Neural progenitor cell (in vitro differentiated cells): ENCODE measurements around the gene ASPHD2. TPM values are rescaled to one million over a fixed set of nuclear protein-coding genes. Genes with fewer than 3 reads are reported as not detected.

Experiments
- DNase-seq: peaks from one replicate; pipeline ENCODE4 v3.0.0-alpha.2; 2016; ENCODE audit warnings: low spot score
- H2AFZ ChIP-seq: fragments of 200-600 bp; sonication (generic); replicated peaks from 2 replicates; pipeline ENCODE4 v1.6.1; 2016; ENCODE audit warnings: antibody characterized with exemption
- H3F3A ChIP-seq: fragments of 200-600 bp; sonication (generic); 2 replicates; pipeline ENCODE4 v1.6.1; 2016; ENCODE audit warnings: antibody characterized with exemption, low read depth
- H3K27ac ChIP-seq: fragments of 200-600 bp; sonication (generic); 2 replicates; pipeline ENCODE4 v1.5.1; 2016; ENCODE audit warnings: mild to moderate bottlenecking
- H3K27me3 ChIP-seq: fragments of 200-600 bp; sonication (generic); 2 replicates; pipeline ENCODE4 v1.6.1; 2016; ENCODE audit warnings: mild to moderate bottlenecking, moderate library complexity
- H3K36me3 ChIP-seq: fragments of 200-600 bp; sonication (generic); 2 replicates; pipeline ENCODE4 v1.5.1; 2016
- H3K4me1 ChIP-seq: fragments of 200-600 bp; sonication (generic); 2 replicates; pipeline ENCODE4 v1.6.1; 2016; ENCODE audit warnings: mixed run types
- H3K4me2 ChIP-seq: fragments of 200-600 bp; sonication (generic); 2 replicates; pipeline ENCODE4 v1.6.1; 2016
- H3K4me3 ChIP-seq: fragments of 200-600 bp; sonication (generic); 2 replicates; pipeline ENCODE4 v1.5.1; 2016
- H3K79me2 ChIP-seq: fragments of 200-600 bp; sonication (generic); 2 replicates; pipeline ENCODE4 v1.6.1; 2016; ENCODE audit warnings: low read depth
- H3K9ac ChIP-seq: fragments of 200-600 bp; sonication (generic); 2 replicates; pipeline ENCODE4 v1.6.1; 2016
- H3K9me3 ChIP-seq: fragments of 200-600 bp; sonication (generic); 2 replicates; pipeline ENCODE4 v1.5.1; 2016; ENCODE audit warnings: low read depth
- H4K20me1 ChIP-seq: fragments of 200-600 bp; sonication (generic); 2 replicates; pipeline ENCODE4 v1.6.1; 2016; ENCODE audit warnings: low read depth
- H3K27ac Mint-ChIP-seq: 3 replicates; pipeline ENCODE4 v1.8.0; 2021; ENCODE audit warnings: mixed read lengths
- H3K27me3 Mint-ChIP-seq: 2 replicates; pipeline ENCODE4 v1.8.0; 2022; ENCODE audit warnings: low read depth, mild to moderate bottlenecking, inconsistent platforms, moderate library complexity, mixed read lengths; ENCODE audit not compliant: insufficient read depth
- H3K36me3 Mint-ChIP-seq: 3 replicates; pipeline ENCODE4 v1.8.0; 2021; ENCODE audit warnings: mixed read lengths
- H3K4me1 Mint-ChIP-seq: 3 replicates; pipeline ENCODE4 v1.8.0; 2021; ENCODE audit warnings: mixed read lengths
- H3K4me3 Mint-ChIP-seq: 3 replicates; pipeline ENCODE4 v1.8.0; 2021; ENCODE audit warnings: mild to moderate bottlenecking, moderate library complexity, mixed read lengths
- H3K9me3 Mint-ChIP-seq: 3 replicates; pipeline ENCODE4 v1.8.0; 2020; ENCODE audit warnings: mixed read lengths
- CTCF ChIP-seq: fragments of 200-600 bp; sonication (generic); IDR thresholded peaks from 2 replicates; pipeline ENCODE4 v1.5.1; 2017; ENCODE audit warnings: antibody characterized with exemption, mild to moderate bottlenecking
- EZH2 ChIP-seq: fragments of 200-600 bp; sonication (generic); IDR thresholded peaks from 2 replicates; pipeline ENCODE4 v1.6.1; 2017; ENCODE audit warnings: antibody characterized with exemption, mild to moderate bottlenecking, moderate library complexity
- EZH2phosphoT487 ChIP-seq: fragments of 200-600 bp; sonication (generic); IDR thresholded peaks from 2 replicates; pipeline ENCODE4 v1.6.1; 2017; ENCODE audit warnings: antibody characterized with exemption
- total RNA-seq: library from RNA; depleted of rRNA; stranded (reverse); fragments of >200 nt; gene quantifications from 2 replicates; pipeline ENCODE4 v1.2.3, GENCODE V29; 2015; ENCODE audit warnings: low replicate concordance

ASPHD2 gene
- total RNA-seq, 1 donor from 2014 or later, result 9.3 TPM

- peak overlapping the region; percentile 90 for H3K4me3 Mint-ChIP-seq
- Histone ChIP-seq H3F3A (peaks cover 32% of the 10 kb centered on the region), H2AFZ (no peak overlapping the region), H4K20me1 (peaks cover 28% of the 10 kb centered on the region), H3K27ac (no peak overlapping the region), H3K27me3 (peaks cover 30% of the 10 kb centered on the region), H3K4me1 (peaks cover 34% of the 10 kb centered on the region), H3K9ac (no peak overlapping the region), H3K9me3 (no peaks in the 10 kb centered on the region), H3K4me3 (no peak overlapping the region), H3K36me3 (no peaks in the 10 kb centered on the region), H3K79me2 (peaks cover 17% of the 10 kb centered on the region), H3K4me2 (peak overlapping the region; percentile 78)
- H3K9me3 Mint-ChIP-seq, result no peaks in the 10 kb centered on the region
- TF ChIP-seq EZH2 (no peak), EZH2phosphoT487 (no peak), CTCF (no peak)
- no peaks in the 10 kb centered on the region for H3K36me3 Mint-ChIP-seq
- peaks cover 46% of the 10 kb centered on the region for H3K4me1 Mint-ChIP-seq
- no peak for DNase-seq
- H3K27me3 Mint-ChIP-seq, result peaks cover 14% of the 10 kb centered on the region
- H3K27ac Mint-ChIP-seq, result no peak overlapping the region
Measured at GRCh38 chr22:26431261-26431995, 2.4 kb downstream of the ASPHD2 start.

- H3K36me3 Mint-ChIP-seq, result no peaks in the 10 kb centered on the region
- Histone ChIP-seq H3K79me2 (peaks cover 17% of the 10 kb centered on the region), H3K36me3 (no peaks in the 10 kb centered on the region), H3K27ac (no peak overlapping the region), H4K20me1 (peaks cover 38% of the 10 kb centered on the region), H2AFZ (no peak overlapping the region), H3F3A (peaks cover 32% of the 10 kb centered on the region), H3K27me3 (peaks cover 20% of the 10 kb centered on the region), H3K9ac (no peak overlapping the region), H3K4me3 (no peak overlapping the region), H3K4me2 (peak overlapping the region; percentile 78), H3K9me3 (no peaks in the 10 kb centered on the region), H3K4me1 (peaks cover 34% of the 10 kb centered on the region)
- H3K27me3 Mint-ChIP-seq, result peaks cover 13% of the 10 kb centered on the region
- no peak for DNase-seq
- H3K4me3 Mint-ChIP-seq, result no peak overlapping the region
- TF ChIP-seq CTCF (no peak), EZH2 (no peak), EZH2phosphoT487 (no peak)
- H3K27ac Mint-ChIP-seq, result no peak overlapping the region
- peaks cover 49% of the 10 kb centered on the region for H3K4me1 Mint-ChIP-seq
- no peaks in the 10 kb centered on the region for H3K9me3 Mint-ChIP-seq
Measured at GRCh38 chr22:26432619-26433311, 3.7 kb downstream of the ASPHD2 start.

- Histone ChIP-seq H3K4me3 (no peak overlapping the region), H3K4me2 (no peak overlapping the region), H3K9ac (no peak overlapping the region), H2AFZ (no peak overlapping the region), H3K9me3 (no peaks in the 10 kb centered on the region), H3K4me1 (peaks cover 31% of the 10 kb centered on the region), H3K27me3 (peaks cover 12% of the 10 kb centered on the region), H3K27ac (no peak overlapping the region), H3K79me2 (peaks cover 17% of the 10 kb centered on the region), H3K36me3 (no peaks in the 10 kb centered on the region), H3F3A (peaks cover 27% of the 10 kb centered on the region), H4K20me1 (peaks cover 43% of the 10 kb centered on the region)
- H3K4me3 Mint-ChIP-seq, result no peak overlapping the region
- no peak for TF ChIP-seq CTCF
- TF ChIP-seq EZH2, result no peak
- TF ChIP-seq EZH2phosphoT487, result no peak
- no peaks in the 10 kb centered on the region for H3K36me3 Mint-ChIP-seq
- peaks cover 11% of the 10 kb centered on the region for H3K27me3 Mint-ChIP-seq
- H3K9me3 Mint-ChIP-seq, result no peaks in the 10 kb centered on the region
- DNase-seq, result no peak
- H3K27ac Mint-ChIP-seq, result no peak overlapping the region
- H3K4me1 Mint-ChIP-seq, result peaks cover 49% of the 10 kb centered on the region
Measured at GRCh38 chr22:26433805-26434204, 4.7 kb downstream of the ASPHD2 start.
